ENCODE measurements around the gene SCCPDH. TPM values are rescaled to one million over a fixed set of nuclear protein-coding genes. Genes with fewer than 3 reads are reported as not detected.

The SCCPDH gene
- total RNA-seq, 1 donor from 2014 or later = 19.5 TPM

- Mint-ChIP-seq H3K27ac (ENCODE audit: unreplicated experiment) (no peak overlapping the region), H3K27me3 (ENCODE audit: unreplicated experiment) (peaks cover 9% of the 10 kb centered on the region), H3K36me3 (ENCODE audit: low read depth, unreplicated experiment) (peaks cover 8% of the 10 kb centered on the region), H3K9me3 (ENCODE audit: unreplicated experiment) (no peaks in the 10 kb centered on the region), H3K4me1 (ENCODE audit: unreplicated experiment) (no peaks in the 10 kb centered on the region), H3K4me3 (ENCODE audit: unreplicated experiment) (no peak overlapping the region)
- no peak for TF ChIP-seq CTCF (IDR thresholded peaks at IDR 0.05; ENCODE audit: unreplicated experiment)
- no peak for DNase-seq (ENCODE audit: low spot score)
These were observed 90.7 kb downstream of the SCCPDH start for GRCh38 chr1:246814890-246815289.

GRCh38 chr1:246815693-246816270, 91.6 kb downstream of the SCCPDH start:
- Mint-ChIP-seq H3K27ac (ENCODE audit: unreplicated experiment) (no peak overlapping the region), H3K4me1 (ENCODE audit: unreplicated experiment) (no peaks in the 10 kb centered on the region), H3K36me3 (ENCODE audit: low read depth, unreplicated experiment) (peaks cover 8% of the 10 kb centered on the region), H3K4me3 (ENCODE audit: unreplicated experiment) (no peak overlapping the region), H3K9me3 (ENCODE audit: unreplicated experiment) (no peaks in the 10 kb centered on the region), H3K27me3 (ENCODE audit: unreplicated experiment) (peaks cover 9% of the 10 kb centered on the region)
- DNase-seq (ENCODE audit: low spot score) = no peak
- no peak for TF ChIP-seq CTCF (IDR thresholded peaks at IDR 0.05; ENCODE audit: unreplicated experiment)

Other genes starting within 250 kb of the SCCPDH start
- 35.4 TPM for gene SMYD3, start 217.1 kb upstream of the SCCPDH start, total RNA-seq (ENCODE audit: unreplicated experiment)
- 9.5 TPM for gene TFB2M, start 158.1 kb upstream of the SCCPDH start, total RNA-seq (ENCODE audit: unreplicated experiment)
- 14.6 TPM for gene CNST, start 158.0 kb upstream of the SCCPDH start, total RNA-seq (ENCODE audit: unreplicated experiment)
- 20.2 TPM for gene AHCTF1, start 207.5 kb downstream of the SCCPDH start, total RNA-seq (ENCODE audit: unreplicated experiment)

Data from endothelial cell (in vitro differentiated cells).